ENCODE data around the gene SLC13A5.

Gene SLC13A5

GRCh38 chr17:6702567-6703215 lies 10.5 kb downstream of the SLC13A5 start:
- TF ChIP-seq KLF16 (tag by site-specific recombination; IDR thresholded peaks at IDR 0.05) = no peak
- no peak for TF ChIP-seq ZNF175 (tag by site-specific recombination; IDR thresholded peaks at IDR 0.05)
- TF ChIP-seq BCL6B (tag by site-specific recombination; IDR thresholded peaks at IDR 0.05) = no peak
- TF ChIP-seq ZBTB48 (tag by site-specific recombination; IDR thresholded peaks at IDR 0.05) = no peak
- no peak for TF ChIP-seq ZBTB20 (tag by site-specific recombination; IDR thresholded peaks at IDR 0.05)
- no peak for TF ChIP-seq ZNF473 (tag by site-specific recombination; IDR thresholded peaks at IDR 0.05)
- TF ChIP-seq ZNF521 (tag by site-specific recombination; IDR thresholded peaks at IDR 0.05) = no peak
- no peak for TF ChIP-seq ZNF530 (tag by site-specific recombination; IDR thresholded peaks at IDR 0.05; ENCODE audit: low read depth)
- TF ChIP-seq RBAK (tag by site-specific recombination; IDR thresholded peaks at IDR 0.05) = no peak
- no peak for TF ChIP-seq SCRT1 (tag by site-specific recombination; IDR thresholded peaks at IDR 0.05; ENCODE audit: borderline replicate concordance)
- no peak for TF ChIP-seq ZNF184 (tag by site-specific recombination; IDR thresholded peaks at IDR 0.05)
- TF ChIP-seq ZNF157 (tag by site-specific recombination; IDR thresholded peaks at IDR 0.05) = no peak
- TF ChIP-seq ZNF670 (tag by site-specific recombination; IDR thresholded peaks at IDR 0.05; ENCODE audit: low read depth) = no peak
- no peak for TF ChIP-seq ZNF426 (tag by site-specific recombination; IDR thresholded peaks at IDR 0.05)
- TF ChIP-seq ZNF777 (tag by site-specific recombination; IDR thresholded peaks at IDR 0.05; ENCODE audit: borderline replicate concordance) = no peak
- H3K4me3 ChIP-seq (ENCODE audit: low read depth, low read length) = no peak overlapping the region
- H3K4me1 ChIP-seq (ENCODE audit: control insufficient read depth, insufficient read depth, low read length) = no peaks in the 10 kb centered on the region; the same call in 1 of the 2 replicates
- H3K36me3 ChIP-seq (ENCODE audit: control insufficient read depth in 2 of 2, insufficient read depth in 1 of 2, low read length in 2 of 2) = no peaks in the 10 kb centered on the region
- ChIA-PET POLR2A (no interaction called here), CTCF (interaction anchor here (0.6 to 3.1 kb wide), 11 partner anchors 11 to 301 kb away, joined by 3 to 16 read pairs (median 4); partner anchors contain the start of genes SLC13A5 and TXNDC17)
- H3K9me3 ChIP-seq (ENCODE audit: control insufficient read depth, insufficient read depth, low read depth, low read length) = no peaks in the 10 kb centered on the region
- no peak overlapping the region for H3K27ac ChIP-seq (ENCODE audit: extremely low read depth, low read depth, low read length)

GRCh38 chr17:6701719-6702118 lies 11.4 kb downstream of the SLC13A5 start:
- Histone ChIP-seq H3K4me1 (ENCODE audit: control insufficient read depth, insufficient read depth, low read length) (no peaks in the 10 kb centered on the region; the same call in 1 of the 2 replicates), H3K36me3 (ENCODE audit: control insufficient read depth in 2 of 2, insufficient read depth in 1 of 2, low read length in 2 of 2) (no peaks in the 10 kb centered on the region), H3K9me3 (ENCODE audit: control insufficient read depth, insufficient read depth, low read depth, low read length) (no peaks in the 10 kb centered on the region), H3K27ac (ENCODE audit: extremely low read depth, low read depth, low read length) (no peak overlapping the region), H3K4me3 (ENCODE audit: low read depth, low read length) (no peak overlapping the region)
- ChIA-PET POLR2A (no interaction called here), CTCF (interaction anchor here (0.5 to 3.1 kb wide), 25 partner anchors 10 to 646 kb away, joined by 3 to 16 read pairs (median 4); partner anchors contain the start of genes SLC13A5 and TXNDC17)
- TF ChIP-seq ZNF426 (tag by site-specific recombination; IDR thresholded peaks at IDR 0.05) (no peak), OSR2 (tag by site-specific recombination; IDR thresholded peaks at IDR 0.05) (no peak), ZNF23 (tag by site-specific recombination; IDR thresholded peaks at IDR 0.05; ENCODE audit: borderline replicate concordance) (no peak), ZNF747 (tag by site-specific recombination; IDR thresholded peaks at IDR 0.05) (no peak), ZNF571 (tag by site-specific recombination; IDR thresholded peaks at IDR 0.05) (no peak), ZNF654 (tag by site-specific recombination; IDR thresholded peaks at IDR 0.05; ENCODE audit: low read depth) (no peak), ZBTB1 (tag by site-specific recombination; IDR thresholded peaks at IDR 0.05) (no peak), HIC1 (tag by site-specific recombination; IDR thresholded peaks at IDR 0.05) (no peak), ZNF488 (tag by site-specific recombination; IDR thresholded peaks at IDR 0.05) (no peak), ZNF624 (tag by site-specific recombination; IDR thresholded peaks at IDR 0.05) (no peak)

Measured in HEK293 (cell line).